ENCODE data around the gene RYR3.

GRCh38 chr15:33580526-33580925, 269.8 kb downstream of the RYR3 start:
- TF ChIP-seq CTCF (IDR thresholded peaks at IDR 0.05; ENCODE audit: insufficient read depth, low read depth, low read length): no peak
- TF ChIP-seq EZH2 (IDR thresholded peaks at IDR 0.05; ENCODE audit: insufficient read depth, low read length): no peak

Data from astrocyte (in vitro differentiated cells and primary cell).